WERI-Rb-1 (cell line): Measurements from ENCODE around the gene IDE.

ENCODE experiments used
- DNase-seq: peaks from one replicate; pipeline ENCODE4 v3.0.0-alpha.2; 2020
- H3K27ac ChIP-seq: fragments of 250-450 bp; sonication (Bioruptor Pico); 2 replicates; pipeline ENCODE4 v1.5.1; 2020; ENCODE audit warnings: mild to moderate bottlenecking, moderate library complexity
- H3K27me3 ChIP-seq: fragments of 250-450 bp; sonication (Bioruptor Pico); 2 replicates; pipeline ENCODE4 v1.5.1; 2021; ENCODE audit warnings: mild to moderate bottlenecking, low read depth, moderate library complexity; ENCODE audit not compliant: insufficient read depth, severe bottlenecking
- H3K36me3 ChIP-seq: fragments of 250-450 bp; sonication (Bioruptor Pico); 2 replicates; pipeline ENCODE4 v1.5.1; 2020; ENCODE audit warnings: mild to moderate bottlenecking, moderate library complexity
- H3K4me3 ChIP-seq: 2 replicates; pipeline ENCODE4 v1.5.1; 2011; ENCODE audit warnings: low read depth, mild to moderate bottlenecking, control low read depth, low read length
- H3K9me3 ChIP-seq: fragments of 250-450 bp; sonication (Bioruptor Pico); 2 replicates; pipeline ENCODE4 v1.5.1; 2021; ENCODE audit warnings: mild to moderate bottlenecking, moderate library complexity; ENCODE audit not compliant: severe bottlenecking
- TF ChIP-seq, protein P1 (sequence below): IDR thresholded peaks from 2 replicates; pipeline ENCODE4 v1.5.1; 2011; ENCODE audit warnings: low read depth, mild to moderate bottlenecking, control low read depth, inconsistent platforms, low read length

The IDE gene

DNA sequence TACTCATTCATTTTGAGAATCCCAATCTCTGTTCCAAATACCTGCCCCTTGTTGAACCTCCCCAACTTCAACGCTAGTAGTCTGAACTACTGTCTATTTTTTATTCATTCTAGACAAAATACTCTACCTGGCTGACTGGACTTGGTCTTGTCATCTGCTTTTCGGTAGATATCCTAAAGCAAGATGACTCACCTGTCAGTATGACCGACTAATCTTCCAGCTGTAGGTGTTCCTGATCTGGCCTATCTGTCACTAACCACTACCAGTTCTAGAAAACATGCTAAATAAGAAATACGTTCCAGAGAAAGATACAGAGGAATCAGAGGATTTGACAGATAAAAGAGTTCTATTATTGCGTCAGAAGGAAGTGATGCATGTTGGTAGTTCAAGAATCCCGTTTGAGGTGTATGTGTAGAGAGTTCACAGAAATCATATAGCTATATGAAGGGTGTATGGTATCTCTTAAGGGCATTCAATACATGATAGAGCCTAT is 81.1 kb downstream of the IDE start:
- Histone ChIP-seq H3K9me3 (no peaks in the 10 kb centered on the region), H3K4me3 (no peak overlapping the region), H3K27me3 (no peaks in the 10 kb centered on the region), H3K27ac (no peak overlapping the region), H3K36me3 (peaks cover 39% of the 10 kb centered on the region)
- TF ChIP-seq, protein P1, sequence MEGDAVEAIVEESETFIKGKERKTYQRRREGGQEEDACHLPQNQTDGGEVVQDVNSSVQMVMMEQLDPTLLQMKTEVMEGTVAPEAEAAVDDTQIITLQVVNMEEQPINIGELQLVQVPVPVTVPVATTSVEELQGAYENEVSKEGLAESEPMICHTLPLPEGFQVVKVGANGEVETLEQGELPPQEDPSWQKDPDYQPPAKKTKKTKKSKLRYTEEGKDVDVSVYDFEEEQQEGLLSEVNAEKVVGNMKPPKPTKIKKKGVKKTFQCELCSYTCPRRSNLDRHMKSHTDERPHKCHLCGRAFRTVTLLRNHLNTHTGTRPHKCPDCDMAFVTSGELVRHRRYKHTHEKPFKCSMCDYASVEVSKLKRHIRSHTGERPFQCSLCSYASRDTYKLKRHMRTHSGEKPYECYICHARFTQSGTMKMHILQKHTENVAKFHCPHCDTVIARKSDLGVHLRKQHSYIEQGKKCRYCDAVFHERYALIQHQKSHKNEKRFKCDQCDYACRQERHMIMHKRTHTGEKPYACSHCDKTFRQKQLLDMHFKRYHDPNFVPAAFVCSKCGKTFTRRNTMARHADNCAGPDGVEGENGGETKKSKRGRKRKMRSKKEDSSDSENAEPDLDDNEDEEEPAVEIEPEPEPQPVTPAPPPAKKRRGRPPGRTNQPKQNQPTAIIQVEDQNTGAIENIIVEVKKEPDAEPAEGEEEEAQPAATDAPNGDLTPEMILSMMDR, result no peak
- DNase-seq, result no peak

DNA sequence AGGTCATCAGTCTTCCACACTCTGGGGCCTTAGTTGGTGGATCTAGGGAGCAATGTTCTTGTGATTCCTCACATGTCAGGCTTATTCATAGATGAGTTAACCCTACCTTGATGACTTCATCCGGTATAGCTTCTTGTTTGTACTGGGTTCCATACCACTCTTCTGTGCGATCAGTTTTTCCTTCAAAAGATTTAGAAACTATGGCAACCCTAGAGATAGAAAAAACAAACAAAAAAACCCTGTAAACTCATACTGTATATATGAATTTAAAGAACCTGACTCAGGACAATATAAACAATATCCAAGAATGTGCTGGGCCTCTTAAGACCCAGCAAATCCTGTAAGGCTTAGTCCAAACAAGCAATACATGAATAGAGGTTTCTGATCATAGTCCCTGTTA is 83.5 kb downstream of the IDE start:
- no peaks in the 10 kb centered on the region for H3K27me3 ChIP-seq
- TF ChIP-seq, protein P1, result no peak
- H3K27ac ChIP-seq, result no peak overlapping the region
- peaks cover 64% of the 10 kb centered on the region for H3K36me3 ChIP-seq
- no peak overlapping the region for H3K4me3 ChIP-seq
- H3K9me3 ChIP-seq, result no peaks in the 10 kb centered on the region
- DNase-seq, result no peak

DNA sequence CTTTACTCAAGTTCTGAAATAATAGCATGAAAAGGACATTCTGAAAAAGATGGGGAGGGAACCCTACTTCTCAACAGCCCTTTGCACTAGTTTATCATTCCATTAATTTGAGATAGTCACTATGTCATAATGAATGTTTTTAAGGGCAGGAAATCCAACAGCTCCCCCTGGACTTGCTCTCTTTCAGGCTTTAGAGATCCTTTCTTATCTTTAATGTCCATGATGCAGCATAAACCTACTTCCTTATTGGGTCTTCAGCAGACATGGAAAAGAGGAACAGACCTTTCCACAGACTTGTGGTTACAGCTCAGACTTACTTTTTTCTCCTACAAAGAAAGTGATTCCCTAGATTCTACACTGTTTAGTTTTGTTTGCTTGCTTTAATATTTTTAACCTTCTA is 87.3 kb downstream of the IDE start:
- H3K4me3 ChIP-seq, result no peak overlapping the region
- no peaks in the 10 kb centered on the region for H3K9me3 ChIP-seq
- DNase-seq, result no peak
- no peak overlapping the region for H3K27ac ChIP-seq
- TF ChIP-seq, protein P1, result no peak
- H3K36me3 ChIP-seq, result peaks cover 67% of the 10 kb centered on the region
- no peaks in the 10 kb centered on the region for H3K27me3 ChIP-seq

DNA sequence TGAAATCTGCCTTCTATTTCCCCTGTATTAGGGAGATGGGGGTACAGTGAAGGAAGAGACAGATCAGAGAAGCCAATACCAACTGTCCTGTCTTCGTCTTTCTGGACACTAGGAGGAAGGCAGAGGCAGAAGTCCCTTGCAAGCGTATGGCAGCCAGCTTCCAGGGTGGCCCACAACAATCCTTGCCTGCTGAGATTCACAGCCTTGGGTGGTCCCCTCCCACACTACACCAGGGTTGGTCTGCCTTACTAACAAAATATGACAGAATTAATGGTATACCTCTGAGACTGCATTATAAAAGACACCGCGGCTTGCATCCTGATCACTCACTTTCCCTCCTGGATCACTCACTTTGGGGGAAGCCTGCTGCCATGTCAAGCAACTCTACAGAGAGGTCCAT is 90.4 kb downstream of the IDE start:
- H3K36me3 ChIP-seq, result peaks cover 70% of the 10 kb centered on the region
- TF ChIP-seq, protein P1, result no peak
- no peaks in the 10 kb centered on the region for H3K27me3 ChIP-seq
- no peak for DNase-seq
- H3K4me3 ChIP-seq, result no peak overlapping the region
- H3K27ac ChIP-seq, result no peak overlapping the region
- no peaks in the 10 kb centered on the region for H3K9me3 ChIP-seq

DNA sequence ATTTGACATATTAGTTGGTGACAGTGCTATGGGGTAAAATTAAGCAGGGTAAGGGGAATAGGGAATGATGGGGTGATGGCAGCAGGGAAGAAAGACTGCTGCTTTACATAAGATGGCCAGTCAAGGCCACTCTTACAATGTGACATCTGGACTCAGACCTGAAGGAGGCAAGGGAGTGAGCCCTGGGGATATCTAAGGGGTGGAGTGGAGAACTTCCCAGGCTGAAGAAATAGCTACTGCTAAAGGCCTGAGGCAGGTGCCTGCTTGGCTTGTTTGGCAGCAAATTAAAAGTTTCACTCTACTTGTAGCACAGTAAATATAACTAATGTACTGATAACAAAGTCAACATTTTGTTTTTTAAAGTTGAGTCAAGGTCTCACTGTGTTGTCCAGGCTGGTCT is 93.5 kb downstream of the IDE start:
- no peak for DNase-seq
- Histone ChIP-seq H3K9me3 (no peaks in the 10 kb centered on the region), H3K27ac (no peak overlapping the region), H3K4me3 (no peak overlapping the region), H3K27me3 (no peaks in the 10 kb centered on the region), H3K36me3 (peaks cover 45% of the 10 kb centered on the region)
- TF ChIP-seq, protein P1, result no peak

DNA sequence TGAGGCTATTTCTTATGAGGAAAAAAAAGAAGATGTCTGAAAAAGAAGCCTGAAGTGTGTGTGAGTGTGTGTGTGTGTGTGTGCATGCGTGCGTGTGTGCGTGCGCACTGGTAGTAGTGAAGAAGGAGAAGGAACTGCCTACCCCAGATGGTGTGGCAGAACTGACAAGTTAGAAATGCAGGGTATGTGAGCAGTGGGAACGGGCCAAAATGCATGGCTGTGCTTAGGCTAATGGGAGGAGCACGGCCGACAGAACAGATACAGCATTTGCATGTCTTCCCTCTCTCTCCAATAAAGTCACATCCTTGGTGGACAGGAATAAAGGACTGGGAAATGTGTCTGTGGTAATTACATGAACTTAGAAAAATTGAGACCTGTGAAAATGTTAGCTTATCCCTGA is 94.3 kb downstream of the IDE start:
- H3K27ac ChIP-seq, result no peak overlapping the region

More for the DNA sequence above, 94.3 kb downstream of the IDE start:
- Histone ChIP-seq H3K36me3 (peaks cover 43% of the 10 kb centered on the region), H3K4me3 (no peak overlapping the region), H3K27me3 (no peaks in the 10 kb centered on the region), H3K9me3 (no peaks in the 10 kb centered on the region)
- DNase-seq, result no peak
- TF ChIP-seq, protein P1, result no peak
